ENCODE measurements around the gene ATG7.

Gene ATG7, protein sequence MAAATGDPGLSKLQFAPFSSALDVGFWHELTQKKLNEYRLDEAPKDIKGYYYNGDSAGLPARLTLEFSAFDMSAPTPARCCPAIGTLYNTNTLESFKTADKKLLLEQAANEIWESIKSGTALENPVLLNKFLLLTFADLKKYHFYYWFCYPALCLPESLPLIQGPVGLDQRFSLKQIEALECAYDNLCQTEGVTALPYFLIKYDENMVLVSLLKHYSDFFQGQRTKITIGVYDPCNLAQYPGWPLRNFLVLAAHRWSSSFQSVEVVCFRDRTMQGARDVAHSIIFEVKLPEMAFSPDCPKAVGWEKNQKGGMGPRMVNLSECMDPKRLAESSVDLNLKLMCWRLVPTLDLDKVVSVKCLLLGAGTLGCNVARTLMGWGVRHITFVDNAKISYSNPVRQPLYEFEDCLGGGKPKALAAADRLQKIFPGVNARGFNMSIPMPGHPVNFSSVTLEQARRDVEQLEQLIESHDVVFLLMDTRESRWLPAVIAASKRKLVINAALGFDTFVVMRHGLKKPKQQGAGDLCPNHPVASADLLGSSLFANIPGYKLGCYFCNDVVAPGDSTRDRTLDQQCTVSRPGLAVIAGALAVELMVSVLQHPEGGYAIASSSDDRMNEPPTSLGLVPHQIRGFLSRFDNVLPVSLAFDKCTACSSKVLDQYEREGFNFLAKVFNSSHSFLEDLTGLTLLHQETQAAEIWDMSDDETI

DNA sequence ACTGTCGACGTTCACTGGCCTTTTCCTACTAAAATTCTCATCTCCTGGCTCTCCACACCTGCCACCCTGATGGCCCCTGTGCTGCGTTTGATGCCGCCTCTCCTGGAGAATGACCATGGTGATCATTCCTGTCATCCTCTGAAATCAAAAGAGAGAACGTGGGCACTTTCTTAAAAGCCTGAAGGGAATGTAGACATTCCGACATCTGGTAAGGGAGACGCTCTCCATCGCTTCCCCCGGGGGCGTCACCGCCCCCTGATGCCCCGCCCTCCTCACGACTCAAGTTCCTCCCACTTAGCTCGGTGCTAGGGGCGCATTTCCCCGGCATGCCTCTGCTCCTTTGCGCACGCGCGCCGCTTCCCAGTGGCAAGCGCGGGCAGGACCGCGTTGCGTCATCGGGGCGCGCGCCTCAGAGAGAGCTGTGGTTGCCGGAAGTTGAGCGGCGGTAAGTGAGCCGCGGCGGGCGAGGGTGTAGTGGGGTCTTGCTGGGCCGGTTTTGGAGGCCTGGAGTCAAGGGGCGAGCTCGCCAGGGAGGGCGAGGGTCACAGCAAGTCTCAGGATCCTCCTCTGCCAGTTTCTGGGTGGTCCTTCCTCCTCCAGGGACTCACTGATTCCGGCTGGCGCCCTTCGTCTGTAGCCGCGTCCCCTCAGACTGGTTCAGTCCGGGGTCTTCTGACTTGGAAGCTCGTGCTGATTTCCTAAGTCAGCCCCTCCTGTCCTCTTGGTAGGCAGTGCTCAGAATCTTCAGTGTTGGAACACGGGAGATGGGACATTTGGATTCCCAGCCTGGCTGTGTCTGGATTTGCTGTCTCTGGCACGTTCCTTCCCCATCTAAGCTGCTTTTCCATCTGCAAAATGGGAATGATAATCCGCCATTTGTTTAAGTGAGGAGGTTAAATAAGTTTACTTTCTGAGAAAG lies at the start of gene ATG7:
TSS of gene ATG7 (plus strand) at position 412 of the 919 bp plus-strand sequence. CDS start 26,299 bp downstream, outside the sequence.
- peak; percentile 43 to 97 (median 92) for DNase-seq

DNA sequence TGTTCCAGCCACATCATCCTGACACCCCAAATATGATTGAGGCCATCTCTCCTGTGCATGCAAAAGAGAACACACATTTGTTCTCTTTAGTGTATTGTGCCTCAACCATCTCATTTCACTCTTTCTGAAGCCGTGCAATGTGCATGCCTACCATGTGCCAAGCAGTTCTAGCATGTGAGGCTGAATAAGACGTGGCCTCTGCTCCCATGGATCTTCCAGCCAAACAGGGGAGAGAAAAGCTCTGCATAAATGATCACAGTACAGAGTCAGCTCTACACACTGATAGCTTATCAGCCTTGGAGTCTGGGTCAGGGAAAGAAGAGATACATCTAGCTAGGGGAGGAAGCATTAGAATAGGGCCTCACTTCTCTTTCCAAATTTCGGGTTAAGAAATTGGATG lies 48.2 kb upstream of the ATG7 start:
- no peak for DNase-seq

DNA sequence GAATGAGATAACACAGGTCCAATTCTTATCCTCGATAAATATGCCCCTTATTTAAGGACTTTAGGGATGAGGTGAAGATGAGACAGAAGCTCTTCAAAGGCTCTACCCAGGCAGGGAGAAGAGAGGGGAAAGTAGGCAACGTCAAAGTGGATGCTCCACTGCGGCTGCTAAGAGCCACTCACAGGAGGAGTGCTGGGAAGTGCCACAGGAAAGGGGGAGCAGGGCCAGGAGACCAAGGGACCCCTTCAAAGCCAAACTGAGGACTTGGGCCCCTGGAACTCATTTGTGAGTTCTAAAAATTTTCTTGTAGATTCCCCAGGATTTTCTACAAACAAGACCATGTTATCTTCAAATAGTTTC lies 47.3 kb upstream of the ATG7 start:
- no peak for DNase-seq

DNA sequence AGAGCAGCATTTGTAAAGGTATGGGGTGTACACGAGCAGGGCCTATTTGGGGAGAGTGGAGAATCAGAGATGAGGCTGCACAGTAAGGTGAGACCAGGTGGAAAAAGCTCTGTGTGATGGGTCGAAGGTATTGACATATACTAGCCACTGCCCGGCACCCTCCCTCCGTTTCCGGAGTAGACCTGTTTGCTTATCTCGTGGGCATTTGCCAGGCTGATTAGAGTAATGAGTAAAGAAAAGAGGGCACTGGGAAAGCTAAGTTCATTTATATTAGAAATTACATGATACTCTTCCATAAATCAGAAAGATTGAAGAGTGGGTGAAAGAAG lies 46.2 kb upstream of the ATG7 start:
- no peak for DNase-seq

DNA sequence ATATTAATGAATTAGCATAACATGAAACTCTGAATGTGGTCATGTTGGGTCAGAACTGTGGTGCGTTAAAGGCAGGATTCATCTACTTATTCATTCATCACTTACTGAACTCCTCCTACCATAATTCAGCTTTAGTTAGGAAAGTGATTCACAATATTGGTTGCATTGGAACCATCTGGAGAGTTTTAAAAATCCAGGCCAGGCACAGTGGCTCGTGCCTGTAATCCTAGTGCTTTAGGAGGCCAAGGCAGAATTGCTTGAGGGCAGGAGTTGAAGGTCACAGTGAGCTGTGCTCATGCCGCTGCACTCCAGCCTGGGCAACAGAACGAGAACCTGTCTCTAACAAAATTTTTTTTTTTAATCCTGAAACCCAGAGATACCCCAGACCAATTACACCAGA lies 44.2 kb upstream of the ATG7 start:
- no peak for DNase-seq

DNA sequence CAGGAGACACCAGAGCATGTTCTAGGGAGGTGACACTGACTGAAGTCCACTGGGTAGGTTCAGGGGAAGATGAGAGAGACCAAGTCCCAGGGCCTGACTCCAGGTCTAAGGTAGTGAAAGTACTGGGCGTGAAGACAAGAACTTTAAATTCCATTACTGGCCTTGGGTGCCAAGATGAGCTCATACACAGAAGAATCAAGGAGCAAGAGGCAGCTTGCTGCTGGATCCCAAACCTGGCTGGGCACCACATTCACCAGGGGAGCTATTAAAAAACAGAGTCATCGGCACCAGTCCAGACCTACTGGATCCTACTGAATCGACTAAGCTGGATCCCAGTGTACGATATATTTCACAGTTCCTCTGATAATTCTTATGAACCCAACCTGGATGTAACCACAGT lies 42.1 kb upstream of the ATG7 start:
- no peak for DNase-seq

DNA sequence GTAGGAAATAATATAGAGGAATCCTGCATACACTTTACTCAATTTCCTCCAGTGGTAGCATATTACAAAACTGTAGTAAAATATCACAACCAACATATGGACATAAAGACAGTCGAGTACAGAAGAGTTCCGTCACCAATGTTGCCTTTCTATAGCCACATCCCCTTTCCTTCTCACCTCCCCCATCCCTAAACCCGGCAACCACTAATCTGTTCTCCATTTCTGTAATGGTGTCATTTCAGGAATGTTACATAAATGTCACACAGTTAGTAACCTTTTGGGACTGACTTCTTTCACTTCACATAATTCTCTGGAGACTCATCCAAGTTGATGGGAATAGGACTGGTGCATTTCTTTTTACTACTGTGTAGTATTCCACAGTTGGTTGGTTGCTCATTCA lies 41.4 kb upstream of the ATG7 start:
- no peak for DNase-seq

DNA sequence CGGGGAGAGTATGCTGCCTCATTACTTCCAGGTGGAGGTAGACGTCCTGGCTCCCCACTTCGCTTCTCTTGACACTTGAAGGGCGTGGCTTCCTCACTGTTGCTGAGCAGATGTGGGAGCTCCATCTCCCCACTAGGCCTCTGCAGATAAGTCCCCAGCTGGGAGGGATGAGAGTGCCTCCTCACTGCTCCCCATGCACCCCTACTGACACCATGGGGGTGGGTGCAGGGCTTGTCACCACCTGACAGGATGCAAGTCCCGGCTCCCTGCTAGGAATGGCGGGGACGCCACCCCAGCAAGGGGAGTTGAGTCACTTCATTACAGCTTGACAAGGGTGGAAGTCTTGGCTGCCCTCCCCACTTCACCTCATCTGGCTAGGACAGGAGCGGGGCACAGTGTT lies 36.8 kb upstream of the ATG7 start:
- DNase-seq, result peak in 1 of 51 donors; percentile 1

DNA sequence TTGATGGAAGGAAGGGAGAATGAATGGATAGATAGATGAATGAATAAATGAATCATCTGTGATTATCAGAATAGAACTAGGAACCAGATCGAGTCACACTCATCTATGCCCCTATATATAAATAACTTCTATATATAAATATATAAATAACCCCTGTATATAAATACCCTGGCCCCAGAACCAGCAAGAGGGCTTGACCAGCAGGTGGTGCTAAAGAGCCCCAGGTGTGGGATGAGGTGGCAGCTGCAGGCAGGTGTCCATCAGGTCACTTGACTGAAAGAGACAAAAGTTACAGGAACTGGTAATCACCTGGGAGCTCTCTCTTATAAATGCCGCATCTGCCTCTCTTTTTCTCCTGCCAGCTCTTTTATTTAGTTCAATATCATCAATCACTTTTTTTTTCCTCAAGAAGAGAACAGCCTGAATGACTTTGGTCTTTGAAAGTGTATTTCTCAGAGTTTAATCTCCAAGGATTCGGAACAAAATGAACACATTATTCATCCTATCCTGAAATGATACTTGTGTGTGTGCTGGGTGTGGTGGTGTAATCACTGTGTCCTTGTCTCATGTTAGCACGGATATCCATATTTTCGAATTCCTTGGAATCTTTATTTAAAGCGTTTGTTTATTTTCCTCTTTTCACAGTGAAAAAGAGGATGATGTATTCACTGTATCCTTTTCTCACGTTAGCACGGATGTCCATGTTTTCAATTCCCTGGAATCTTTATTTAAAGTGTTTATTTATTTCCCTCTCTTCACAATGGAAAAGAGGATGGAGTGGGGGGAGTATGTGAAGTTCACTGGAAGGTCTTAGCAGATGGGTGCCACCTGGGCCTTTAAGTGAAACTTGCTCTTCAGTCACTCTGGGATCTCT lies 35.4 kb upstream of the ATG7 start:
- peak in 21 of 51 donors; percentile 0 to 48 (median 5) for DNase-seq

DNA sequence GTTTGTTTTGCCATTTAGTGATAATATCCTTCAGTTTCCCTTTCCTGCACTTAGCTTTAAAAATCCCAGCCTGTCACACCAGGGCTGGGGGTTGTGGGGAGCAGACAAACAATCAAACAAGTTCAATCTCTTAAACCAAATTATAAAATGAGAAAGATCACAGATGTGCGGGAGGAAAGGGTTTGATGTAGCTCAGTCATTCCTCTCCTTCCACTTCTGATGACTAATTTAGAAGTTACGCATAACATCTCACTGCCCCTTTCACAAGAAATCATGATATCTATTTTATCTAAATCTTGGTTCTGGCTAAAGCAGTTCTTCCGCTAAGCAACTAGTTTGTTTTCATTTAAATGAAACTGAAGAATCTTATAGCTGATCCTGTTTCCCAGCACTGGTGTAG lies 34.1 kb upstream of the ATG7 start:
- DNase-seq, result no peak

DNA sequence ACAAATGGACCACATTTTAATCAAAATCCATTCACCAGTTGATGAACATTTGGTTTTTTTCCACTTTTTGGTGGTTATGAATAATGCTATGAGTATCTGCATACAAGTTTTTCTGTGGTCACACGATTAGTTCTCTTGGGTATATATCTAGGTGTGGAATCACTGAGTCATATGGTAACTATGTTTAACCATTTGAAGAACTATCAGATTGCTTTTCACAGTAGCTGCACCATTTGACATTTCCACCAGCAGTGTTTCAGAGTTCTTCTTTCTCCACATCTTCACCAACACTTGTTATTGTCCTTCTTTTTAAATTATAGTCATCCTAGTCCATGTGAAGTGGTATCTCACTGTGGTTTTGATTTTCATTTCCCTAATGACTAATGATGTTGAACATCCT lies 33.3 kb upstream of the ATG7 start:
- no peak for DNase-seq

DNA sequence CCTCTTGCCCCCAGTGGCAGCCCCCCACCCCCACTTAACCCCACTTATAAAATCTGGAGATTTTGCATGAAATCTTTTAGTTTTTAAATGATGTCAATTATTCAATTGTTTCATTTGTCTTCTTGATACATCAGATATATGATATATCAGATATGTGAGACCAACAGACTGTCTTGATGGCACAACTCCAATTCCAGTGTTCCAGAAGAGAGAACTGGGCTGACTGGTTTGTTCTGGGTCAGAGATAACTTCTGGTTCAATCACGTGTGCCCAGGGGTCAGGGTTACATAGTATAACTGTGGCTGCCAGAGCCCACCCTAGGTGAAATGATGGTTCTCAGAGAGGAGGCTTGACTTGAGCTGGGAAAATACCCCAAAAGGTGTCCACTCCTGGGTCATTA lies 32.4 kb upstream of the ATG7 start:
- no peak for DNase-seq

DNA sequence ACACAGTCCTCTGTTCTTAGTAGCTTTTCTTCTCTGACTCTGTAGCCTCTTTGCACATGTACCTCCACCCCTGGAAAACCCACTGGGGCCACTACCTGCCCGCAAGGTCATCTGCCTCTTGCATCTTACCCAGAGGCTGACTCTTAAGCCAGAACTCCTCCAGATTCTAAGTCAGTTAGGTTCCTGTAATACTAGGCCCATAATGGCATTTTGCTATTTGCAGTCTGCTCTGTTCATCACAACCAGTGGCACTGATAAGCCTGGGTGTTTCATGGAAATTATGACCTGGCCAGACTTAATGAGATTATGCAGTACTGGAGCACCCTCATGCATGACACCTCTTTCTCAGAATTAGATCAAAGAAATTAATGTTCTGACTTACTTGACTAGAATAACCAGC lies 31.7 kb upstream of the ATG7 start:
- no peak for DNase-seq

DNA sequence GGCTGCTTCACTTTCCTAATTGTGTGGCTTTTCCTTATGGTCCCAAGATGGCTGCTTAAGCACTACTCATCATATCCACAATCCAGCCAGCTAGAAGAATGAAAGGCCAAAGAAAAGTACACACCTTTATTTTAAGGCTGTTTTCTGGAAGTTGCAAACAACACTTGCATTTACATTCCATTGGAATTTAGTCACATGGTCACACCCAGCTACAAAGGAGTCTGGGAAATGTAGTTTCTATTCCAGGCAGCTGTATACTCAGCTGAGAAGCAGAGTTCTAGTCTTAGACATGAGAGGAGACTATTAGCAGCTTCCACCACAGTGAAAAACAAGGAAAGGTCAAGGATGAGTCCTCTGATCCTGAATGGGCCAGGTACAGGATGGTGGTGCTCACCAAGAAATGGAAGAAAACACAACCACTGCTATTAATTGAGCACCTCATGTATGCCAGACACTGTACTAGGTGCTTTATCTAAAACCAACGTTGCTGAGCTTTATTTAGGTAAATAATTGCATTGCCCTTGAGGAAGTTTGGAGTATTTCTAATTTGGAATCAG lies 28.0 kb upstream of the ATG7 start:
- no peak for DNase-seq

DNA sequence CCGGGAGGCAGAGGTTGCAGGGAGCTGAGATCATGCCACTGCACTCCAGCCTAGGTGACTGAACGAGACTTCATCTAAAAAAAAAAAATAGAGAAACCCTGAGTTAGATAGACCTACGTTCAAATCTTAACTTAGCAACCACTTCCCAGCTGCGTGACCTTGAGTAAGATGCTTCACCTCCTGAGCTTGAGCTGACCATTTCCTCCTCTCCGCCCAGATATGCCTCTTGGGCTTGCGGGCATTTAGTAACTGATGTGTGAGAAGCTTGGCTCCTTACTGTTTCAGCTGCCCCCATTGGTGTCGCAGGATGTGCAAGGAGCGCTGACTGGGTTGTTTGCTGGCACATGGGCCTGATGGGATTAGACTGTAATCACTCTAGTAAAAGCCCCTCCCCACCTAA lies 26.9 kb upstream of the ATG7 start:
- DNase-seq, result no peak

DNA sequence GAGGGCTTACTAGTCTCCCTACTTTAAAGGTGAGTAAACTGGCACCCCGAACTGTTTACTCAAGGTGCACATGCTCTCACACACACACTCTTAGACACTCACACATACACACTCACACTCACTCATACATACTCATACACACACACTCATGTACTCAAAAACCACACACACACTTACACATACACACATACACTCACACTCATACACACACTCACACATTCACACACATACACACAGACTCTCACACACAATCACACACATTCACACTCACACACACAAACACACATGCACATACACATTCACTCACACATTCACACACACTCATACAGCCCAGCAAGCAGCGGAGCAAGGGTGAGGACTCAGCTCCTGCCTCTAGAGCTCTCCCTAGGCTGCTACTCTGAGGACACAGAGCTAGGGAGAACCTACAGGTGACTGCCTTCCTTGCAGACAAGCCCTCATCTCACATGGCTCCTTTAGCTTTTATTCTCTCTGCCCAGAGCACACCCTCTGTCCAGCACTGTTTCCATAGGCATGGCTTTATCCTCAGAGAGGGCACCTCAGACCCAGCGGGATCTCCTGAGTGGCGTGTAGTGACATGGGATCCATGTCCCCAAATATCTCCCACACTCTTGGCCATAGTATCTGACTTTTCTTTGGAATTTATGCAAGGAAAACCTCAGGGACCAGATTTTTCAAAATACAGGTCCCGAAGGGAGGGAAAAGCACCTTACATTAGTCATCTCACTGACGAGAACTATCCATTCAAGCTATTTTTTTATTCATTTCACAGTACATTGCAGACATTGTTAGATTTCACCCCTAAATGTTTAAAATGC lies 26.2 kb upstream of the ATG7 start:
- no peak for DNase-seq

DNA sequence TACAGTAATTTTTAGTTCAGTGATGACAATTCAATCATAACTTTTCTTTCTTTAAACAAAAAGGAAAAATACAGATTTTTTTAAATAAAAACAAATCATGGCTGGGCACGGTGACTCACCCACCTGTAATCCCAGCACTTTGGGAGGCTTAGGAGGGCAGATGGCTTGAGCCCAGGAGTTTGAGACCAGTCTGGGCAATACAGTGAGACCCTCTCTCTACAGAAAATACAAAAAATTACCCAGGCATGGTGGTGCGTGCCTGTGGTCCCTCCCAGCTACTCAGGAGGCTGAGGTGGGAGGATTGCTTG lies 25.6 kb upstream of the ATG7 start:
- DNase-seq, result no peak

DNA sequence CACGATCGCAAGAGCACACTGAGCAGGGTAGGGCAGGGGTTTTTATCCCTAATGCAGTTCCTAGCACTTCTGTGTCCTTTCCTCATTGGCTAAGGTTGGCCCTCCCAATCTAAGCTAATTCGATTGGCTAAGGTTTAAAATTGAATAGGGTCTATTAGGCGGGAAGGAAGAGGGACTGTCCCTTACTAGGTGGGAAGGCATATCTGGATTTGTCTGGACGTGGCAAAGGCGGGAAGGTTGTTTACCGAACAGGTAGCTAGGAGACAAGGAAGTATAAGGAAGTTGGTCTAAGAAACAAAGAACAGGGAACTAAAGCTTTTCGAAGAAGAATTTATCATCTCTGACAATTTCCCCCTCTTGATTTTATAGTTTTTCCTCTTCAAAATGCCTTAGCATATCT lies 24.8 kb upstream of the ATG7 start:
- no peak for DNase-seq

DNA sequence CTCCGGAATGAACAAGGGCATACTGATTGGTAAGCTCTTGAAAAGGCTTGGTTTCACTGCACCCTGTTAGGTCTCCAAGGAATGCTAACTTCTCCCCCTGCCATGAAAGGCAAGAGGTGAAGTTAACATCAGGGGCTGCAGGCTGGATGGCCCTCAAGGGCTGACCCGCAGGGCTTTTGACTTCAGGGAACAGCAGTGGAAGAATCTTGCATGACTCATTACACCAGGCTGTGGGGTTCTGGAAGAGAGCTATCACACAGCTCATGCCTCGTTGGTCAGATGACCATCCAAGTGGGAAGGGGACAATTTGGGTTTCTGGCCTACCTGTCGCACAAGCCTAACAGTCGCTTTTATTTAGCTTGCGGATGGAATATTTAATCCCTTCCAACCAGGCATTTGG lies 23.6 kb upstream of the ATG7 start:
- DNase-seq, result no peak
